Stimulated activated naive B cell treated with anti-CD40 and anti-IgM and Interleukin-4, amounts not matched to agents 10 μg/mL and 1 μg/mL and 100 μg/mL, for 72 hours (primary cell): Measurements from ENCODE around the gene MEGF10.

Source experiments
- ATAC-seq, 2 donors: fragments of 150-1000 bp; cut with Tn5 transposase; replicated peaks; 2 replicates each; pipeline ENCODE4 v1.10.0; 2021; ENCODE audit warnings: moderate library complexity in 1 of 2
- DNase-seq: peaks from one replicate; pipeline ENCODE4 v3.0.0; 2021
- H3K27ac Mint-ChIP-seq: one replicate; pipeline ENCODE4 v1.8.0; 2022; ENCODE audit warnings: mild to moderate bottlenecking, mixed read lengths
- H3K27me3 Mint-ChIP-seq, 2 donors: one replicate each; pipeline ENCODE4 v1.8.0; 2022; ENCODE audit warnings: mixed read lengths in 2 of 2
- H3K36me3 Mint-ChIP-seq, 2 donors: one replicate each; pipeline ENCODE4 v1.8.0; 2022; ENCODE audit warnings: mixed read lengths in 2 of 2, mild to moderate bottlenecking in 1 of 2
- H3K4me1 Mint-ChIP-seq, 2 donors: one replicate each; pipeline ENCODE4 v1.8.0; 2022; ENCODE audit warnings: mixed read lengths in 2 of 2, mild to moderate bottlenecking in 1 of 2
- H3K4me3 Mint-ChIP-seq, 2 donors: one replicate each; pipeline ENCODE4 v1.8.0; 2022; ENCODE audit warnings: mild to moderate bottlenecking in 2 of 2, mixed read lengths in 2 of 2, moderate library complexity in 1 of 2
- H3K9me3 Mint-ChIP-seq, 2 donors: one replicate each; pipeline ENCODE4 v1.8.0; 2022; ENCODE audit warnings: mixed read lengths in 2 of 2, mild to moderate bottlenecking in 1 of 2

Gene MEGF10

DNA sequence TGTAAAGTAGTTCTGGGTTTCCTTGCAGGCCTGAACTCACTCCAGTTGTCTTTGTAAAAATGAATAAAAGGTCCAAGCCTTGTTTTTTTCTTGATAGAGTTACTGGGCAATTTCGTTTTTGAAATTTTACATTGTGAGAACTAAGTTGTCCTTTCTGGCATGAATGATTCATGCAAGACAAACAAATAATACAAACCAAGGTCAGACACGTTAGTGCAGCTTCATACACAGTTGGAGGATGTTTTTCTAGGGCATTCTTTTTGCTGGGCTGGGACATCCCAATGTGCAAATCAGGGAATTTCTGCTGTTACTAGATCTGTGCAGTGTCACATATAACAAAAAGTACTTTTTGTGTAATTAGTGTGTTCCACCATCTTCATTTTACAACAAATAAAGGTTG, 96.0 kb downstream of the MEGF10 start:
- Mint-ChIP-seq H3K27me3 (peaks cover 0 to 7% of the 10 kb centered on the region in 2 donors), H3K4me1 (no peaks in the 10 kb centered on the region), H3K27ac (no peak overlapping the region), H3K36me3 (no peaks in the 10 kb centered on the region), H3K4me3 (no peak overlapping the region), H3K9me3 (peaks cover 0 to 1% of the 10 kb centered on the region in 2 donors)
- DNase-seq (no peak), ATAC-seq (no peak)

DNA sequence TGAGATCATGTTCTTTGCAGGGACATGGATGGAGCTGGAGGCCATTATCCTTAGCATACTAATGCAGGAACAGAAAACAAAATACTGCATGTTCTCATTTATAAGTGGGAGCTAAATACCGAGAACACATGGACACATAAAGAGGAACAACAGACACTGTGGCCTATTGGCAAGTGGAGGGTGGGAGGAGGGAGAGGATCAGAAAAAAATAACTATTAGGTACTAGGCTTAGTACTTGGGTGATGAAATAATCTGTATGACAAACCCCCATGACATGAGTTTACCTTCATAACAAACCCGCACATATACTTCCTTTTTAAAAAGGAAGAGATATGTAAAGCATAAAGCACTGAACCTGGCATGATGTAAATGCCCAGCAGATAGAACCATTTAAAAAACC, 99.0 kb downstream of the MEGF10 start:
- Mint-ChIP-seq H3K9me3 (no peaks in the 10 kb centered on the region), H3K36me3 (no peaks in the 10 kb centered on the region), H3K4me3 (no peak overlapping the region), H3K27me3 (no peaks in the 10 kb centered on the region), H3K4me1 (no peaks in the 10 kb centered on the region), H3K27ac (no peak overlapping the region)
- no peak for DNase-seq
- no peak for ATAC-seq

DNA sequence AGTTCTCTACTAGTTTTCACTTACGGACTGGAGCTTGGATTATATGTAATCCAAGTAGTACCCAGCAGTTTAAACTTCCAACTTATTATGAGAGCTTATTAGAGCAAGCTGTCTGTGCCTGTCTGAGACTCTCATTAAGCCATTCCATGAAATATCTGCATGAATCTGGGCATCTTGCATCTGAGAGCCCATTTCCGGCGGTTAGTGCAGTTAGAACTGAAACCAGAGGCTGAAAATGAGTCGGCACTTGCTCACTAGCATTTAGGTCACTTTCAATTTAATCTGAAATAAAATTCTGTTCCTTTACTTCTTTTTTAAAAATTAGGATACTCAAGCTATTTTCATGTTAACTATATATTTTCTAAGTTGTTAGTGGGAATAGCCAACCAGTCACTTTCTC, 102.2 kb downstream of the MEGF10 start:
- DNase-seq (no peak), ATAC-seq (no peak)
- Mint-ChIP-seq H3K4me3 (no peak overlapping the region), H3K4me1 (no peaks in the 10 kb centered on the region), H3K36me3 (no peaks in the 10 kb centered on the region), H3K27me3 (peaks cover 9 to 12% of the 10 kb centered on the region in 2 donors), H3K9me3 (no peaks in the 10 kb centered on the region), H3K27ac (no peak overlapping the region)

DNA sequence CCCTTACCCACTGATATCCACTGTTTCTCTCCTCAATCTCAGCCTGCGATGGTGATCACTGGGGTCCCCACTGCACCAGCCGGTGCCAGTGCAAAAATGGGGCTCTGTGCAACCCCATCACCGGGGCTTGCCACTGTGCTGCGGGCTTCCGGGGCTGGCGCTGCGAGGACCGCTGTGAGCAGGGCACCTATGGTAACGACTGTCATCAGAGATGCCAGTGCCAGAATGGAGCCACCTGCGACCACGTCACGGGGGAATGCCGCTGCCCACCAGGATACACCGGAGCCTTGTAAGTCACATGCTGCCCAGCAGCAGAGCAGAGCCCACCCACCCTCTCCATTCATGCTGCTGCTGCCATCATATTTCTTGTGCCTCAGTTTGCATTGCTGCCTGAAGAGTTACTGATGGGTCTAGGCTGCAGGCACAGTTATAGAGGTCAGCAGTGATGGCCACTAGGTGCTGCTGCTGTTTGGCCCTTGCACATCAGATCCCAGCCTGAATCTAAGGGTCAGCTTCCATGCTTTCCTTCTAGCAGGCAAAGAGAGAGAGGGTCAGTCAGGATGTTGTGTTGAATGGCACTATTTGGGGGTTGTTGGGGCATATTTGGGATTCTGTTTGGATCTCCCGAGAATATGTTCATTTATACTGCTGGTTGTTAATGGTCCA, 106.0 kb downstream of the MEGF10 start:
- Mint-ChIP-seq H3K27ac (no peak overlapping the region), H3K4me1 (no peaks in the 10 kb centered on the region), H3K36me3 (no peaks in the 10 kb centered on the region), H3K9me3 (no peaks in the 10 kb centered on the region), H3K4me3 (no peak overlapping the region), H3K27me3 (peaks cover 9 to 12% of the 10 kb centered on the region in 2 donors)
- DNase-seq (no peak), ATAC-seq (no peak)

DNA sequence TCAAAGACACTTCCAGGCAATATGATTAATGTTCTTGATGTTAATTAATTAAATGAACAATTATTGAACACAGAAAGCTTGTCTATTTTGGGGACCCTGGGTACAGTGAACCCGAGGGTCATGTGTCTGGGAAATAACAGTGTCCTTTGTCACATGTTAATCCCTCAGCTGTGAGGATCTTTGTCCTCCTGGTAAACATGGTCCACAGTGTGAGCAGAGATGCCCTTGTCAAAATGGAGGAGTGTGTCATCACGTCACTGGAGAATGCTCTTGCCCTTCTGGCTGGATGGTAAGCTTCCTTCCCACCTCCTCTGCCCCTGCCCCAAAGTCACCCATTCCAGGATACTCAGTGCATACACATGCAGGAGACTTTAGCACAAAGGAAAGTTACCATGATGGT, 107.9 kb downstream of the MEGF10 start:
- H3K9me3 Mint-ChIP-seq = peaks cover 1 to 2% of the 10 kb centered on the region in 2 donors
- H3K27me3 Mint-ChIP-seq = peaks cover 10 to 18% of the 10 kb centered on the region in 2 donors
- H3K36me3 Mint-ChIP-seq = no peaks in the 10 kb centered on the region
- ATAC-seq (no peak), DNase-seq (no peak)
- no peak overlapping the region for H3K4me3 Mint-ChIP-seq
- no peak overlapping the region for H3K27ac Mint-ChIP-seq
- no peaks in the 10 kb centered on the region for H3K4me1 Mint-ChIP-seq

DNA sequence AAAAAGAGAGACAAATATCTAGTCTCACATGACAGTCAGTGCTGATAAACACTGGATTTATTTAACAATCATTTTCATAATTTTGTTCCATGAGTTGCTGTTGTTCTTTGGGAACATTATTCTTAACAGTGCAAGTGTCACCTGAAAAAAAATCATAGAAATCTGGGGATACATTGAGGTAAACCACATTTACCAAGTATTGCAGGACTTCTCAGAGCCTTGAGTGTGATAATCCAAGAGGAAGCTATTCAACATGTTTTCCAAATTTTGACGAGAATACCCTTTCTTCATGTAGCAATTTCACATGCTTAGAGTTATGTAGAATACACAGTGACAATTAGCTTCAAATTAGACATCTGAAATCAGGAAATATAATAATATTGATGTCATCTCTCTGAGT, 108.5 kb downstream of the MEGF10 start:
- ATAC-seq (no peak), DNase-seq (no peak)
- Mint-ChIP-seq H3K36me3 (no peaks in the 10 kb centered on the region), H3K27me3 (peaks cover 12 to 18% of the 10 kb centered on the region in 2 donors), H3K9me3 (peaks cover 2 to 3% of the 10 kb centered on the region in 2 donors), H3K4me3 (no peak overlapping the region), H3K27ac (no peak overlapping the region), H3K4me1 (no peaks in the 10 kb centered on the region)

GRCh38 chr5:127400539-127400938, 109.9 kb downstream of the MEGF10 start:
- Mint-ChIP-seq H3K4me1 (no peaks in the 10 kb centered on the region), H3K27me3 (peaks cover 12 to 18% of the 10 kb centered on the region in 2 donors), H3K27ac (no peak overlapping the region), H3K4me3 (no peak overlapping the region), H3K9me3 (peaks cover 2 to 3% of the 10 kb centered on the region in 2 donors), H3K36me3 (no peaks in the 10 kb centered on the region)
- ATAC-seq (no peak), DNase-seq (no peak)

DNA sequence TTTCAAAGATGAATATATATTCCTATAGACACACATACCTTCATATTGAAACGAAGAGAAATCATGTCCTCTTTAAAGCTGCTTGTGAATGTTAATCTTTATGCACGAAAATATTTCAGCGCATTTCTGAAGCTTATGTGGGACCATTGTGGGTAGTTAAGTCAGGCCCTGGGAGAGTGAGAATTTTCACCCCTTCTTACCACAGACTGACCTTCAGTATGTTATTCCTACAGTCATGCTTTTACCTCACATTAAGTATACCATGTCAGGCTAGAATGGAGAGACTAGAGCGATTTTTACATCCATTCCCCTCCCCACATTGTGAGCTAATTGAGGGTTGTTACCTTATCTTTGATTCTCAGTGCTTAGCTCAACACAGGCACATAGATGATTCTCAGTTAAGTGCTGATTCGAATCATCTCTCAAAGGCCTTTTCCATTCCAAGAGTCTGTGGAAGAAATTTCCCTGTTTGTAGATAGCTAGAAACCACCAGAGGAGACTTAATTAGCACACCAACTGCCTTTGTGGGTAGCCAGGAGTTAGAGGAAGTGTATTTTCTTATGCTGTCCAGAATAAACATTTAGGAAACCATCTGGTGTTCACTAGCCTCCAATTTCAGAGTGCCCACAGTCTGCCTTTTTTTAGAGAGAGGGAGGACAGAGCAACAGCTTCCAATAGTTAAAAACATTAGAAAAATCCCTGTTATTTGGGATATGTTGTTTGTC, 110.5 kb downstream of the MEGF10 start:
- no peak for DNase-seq
- ATAC-seq = no peak
- no peaks in the 10 kb centered on the region for H3K36me3 Mint-ChIP-seq
- no peak overlapping the region for H3K27ac Mint-ChIP-seq
- H3K27me3 Mint-ChIP-seq = peaks cover 8 to 13% of the 10 kb centered on the region in 2 donors
- H3K9me3 Mint-ChIP-seq = peaks cover 2 to 3% of the 10 kb centered on the region in 2 donors
- H3K4me1 Mint-ChIP-seq = no peaks in the 10 kb centered on the region
- no peak overlapping the region for H3K4me3 Mint-ChIP-seq

DNA sequence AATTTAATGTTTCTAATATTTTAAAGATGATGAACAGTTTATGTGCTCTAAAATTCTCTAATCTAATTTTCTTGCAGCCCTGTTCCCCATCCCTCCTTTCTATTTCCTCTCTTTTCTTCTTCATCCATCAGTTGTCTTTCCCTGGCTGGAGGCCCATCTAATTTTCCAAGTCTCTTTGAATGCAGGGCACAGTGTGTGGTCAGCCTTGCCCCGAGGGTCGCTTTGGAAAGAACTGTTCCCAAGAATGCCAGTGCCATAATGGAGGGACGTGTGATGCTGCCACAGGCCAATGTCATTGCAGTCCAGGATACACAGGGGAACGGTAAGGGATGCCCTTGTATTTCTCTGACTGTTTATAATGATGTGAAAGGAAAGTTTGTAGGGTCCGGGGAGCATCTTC, 111.8 kb downstream of the MEGF10 start:
- Mint-ChIP-seq H3K4me3 (no peak overlapping the region), H3K4me1 (no peaks in the 10 kb centered on the region)

GRCh38 chr5:127404190-127404589, 113.6 kb downstream of the MEGF10 start:
- no peaks in the 10 kb centered on the region for H3K36me3 Mint-ChIP-seq
- H3K27me3 Mint-ChIP-seq = peaks cover 4 to 6% of the 10 kb centered on the region in 2 donors
- peaks cover 2 to 3% of the 10 kb centered on the region in 2 donors for H3K9me3 Mint-ChIP-seq
- ATAC-seq = no peak
- H3K27ac Mint-ChIP-seq = no peak overlapping the region
- no peaks in the 10 kb centered on the region for H3K4me1 Mint-ChIP-seq
- no peak for DNase-seq
- no peak overlapping the region for H3K4me3 Mint-ChIP-seq

More for the DNA sequence above, 111.8 kb downstream of the MEGF10 start:
- DNase-seq (no peak), ATAC-seq (no peak)
- Mint-ChIP-seq H3K27me3 (peaks cover 4 to 6% of the 10 kb centered on the region in 2 donors), H3K9me3 (peaks cover 2 to 3% of the 10 kb centered on the region in 2 donors), H3K36me3 (no peaks in the 10 kb centered on the region), H3K27ac (no peak overlapping the region)

- H3K9me3 Mint-ChIP-seq = peaks cover 2 to 3% of the 10 kb centered on the region in 2 donors
- no peak overlapping the region for H3K4me3 Mint-ChIP-seq
- no peaks in the 10 kb centered on the region for H3K36me3 Mint-ChIP-seq
- no peak for DNase-seq
- H3K27ac Mint-ChIP-seq = no peak overlapping the region
- H3K27me3 Mint-ChIP-seq = peaks cover 4 to 6% of the 10 kb centered on the region in 2 donors
- H3K4me1 Mint-ChIP-seq = peaks cover 3 to 6% of the 10 kb centered on the region in 2 donors
- no peak for ATAC-seq
Measured at GRCh38 chr5:127406326-127407121, 115.9 kb downstream of the MEGF10 start.

DNA sequence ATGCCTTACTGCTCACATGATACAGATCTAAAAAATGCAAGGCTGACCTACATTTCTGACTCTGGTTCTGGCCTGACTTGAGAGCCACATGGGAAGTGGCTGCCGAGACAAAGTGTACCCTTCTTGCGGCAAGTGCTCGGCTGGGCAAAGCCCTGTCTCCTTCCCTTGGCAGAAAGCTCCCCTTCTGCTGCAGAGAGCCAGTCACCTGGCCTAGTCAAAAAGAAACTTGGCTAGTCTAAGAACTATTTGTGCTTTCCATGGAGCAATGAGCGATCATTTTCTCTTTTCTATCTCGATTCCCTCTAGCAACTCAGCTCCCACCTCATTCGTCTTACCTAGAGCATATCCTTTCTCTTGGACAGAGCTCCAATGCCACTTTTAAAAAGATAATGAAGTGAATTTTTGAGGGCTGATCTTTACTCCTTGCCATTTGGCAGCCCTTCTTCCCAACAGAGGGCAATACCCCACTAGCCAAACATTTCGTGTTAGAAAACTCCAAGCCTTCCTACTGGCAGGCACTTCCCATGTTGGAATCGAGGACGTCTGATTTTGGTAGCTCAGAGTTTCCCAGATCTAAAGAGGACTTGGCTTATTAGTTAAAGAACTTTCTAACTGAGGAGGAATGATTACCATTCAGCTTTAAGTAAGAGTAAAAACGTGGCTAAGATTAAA, 118.8 kb downstream of the MEGF10 start:
- no peak overlapping the region for H3K4me3 Mint-ChIP-seq
- H3K4me1 Mint-ChIP-seq = peaks cover 3 to 6% of the 10 kb centered on the region in 2 donors
- H3K27ac Mint-ChIP-seq = no peak overlapping the region
- ATAC-seq = no peak
- no peak for DNase-seq
- no peaks in the 10 kb centered on the region for H3K27me3 Mint-ChIP-seq
- H3K9me3 Mint-ChIP-seq = no peaks in the 10 kb centered on the region
- no peaks in the 10 kb centered on the region for H3K36me3 Mint-ChIP-seq

- H3K4me1 Mint-ChIP-seq = peaks cover 3 to 6% of the 10 kb centered on the region in 2 donors
- H3K27me3 Mint-ChIP-seq = no peaks in the 10 kb centered on the region
- ATAC-seq (no peak), DNase-seq (no peak)
- H3K27ac Mint-ChIP-seq = no peak overlapping the region
- H3K9me3 Mint-ChIP-seq = no peaks in the 10 kb centered on the region
- H3K36me3 Mint-ChIP-seq = no peaks in the 10 kb centered on the region
- no peak overlapping the region for H3K4me3 Mint-ChIP-seq
Measured at GRCh38 chr5:127409921-127410675, 119.5 kb downstream of the MEGF10 start.
